ENCODE measurements around the gene JPH3. TPM values are rescaled to one million over a fixed set of nuclear protein-coding genes. Genes with fewer than 3 reads are reported as not detected.

Gene JPH3
- total RNA-seq, 1 experiment from 2014 or later = 32.7 TPM

DNA sequence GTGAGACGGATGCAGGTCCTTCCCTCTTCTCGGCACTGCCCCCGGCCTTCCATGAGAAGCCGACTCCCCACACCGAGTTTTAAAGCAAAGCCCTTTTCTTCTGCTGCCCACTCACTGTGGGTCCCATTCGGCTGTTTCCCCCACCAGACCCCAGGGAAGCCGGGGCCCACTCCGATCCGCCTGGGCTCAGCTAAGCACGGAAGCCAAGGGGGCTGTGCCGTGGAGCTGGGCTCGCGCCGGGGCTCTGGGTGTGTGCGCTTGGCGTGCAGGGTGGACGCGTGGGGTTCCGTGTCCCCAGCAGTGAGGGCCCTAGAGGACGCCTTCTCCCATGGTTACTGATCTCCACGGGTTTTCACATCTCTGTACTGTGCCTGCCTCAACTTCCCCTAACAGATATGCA is 94.9 kb downstream of the JPH3 start:
- Histone ChIP-seq H3K79me1 (ENCODE audit: insufficient read depth, low read depth, low read length, poor library complexity, severe bottlenecking) (no peaks in the 10 kb centered on the region), H2BK20ac (ENCODE audit: low read depth, low read length, poor library complexity, severe bottlenecking) (no peak overlapping the region), H2BK5ac (ENCODE audit: insufficient read length, low read length) (no peak overlapping the region), H3K9ac (ENCODE audit: extremely low read depth, insufficient read length, low read length) (no peak overlapping the region), H3K4me2 (ENCODE audit: insufficient read depth, insufficient read length, low read length) (no peak overlapping the region), H4K5ac (ENCODE audit: insufficient read length, low read depth, low read length) (no peak overlapping the region), H3K79me2 (ENCODE audit: insufficient read depth, low read length) (no peaks in the 10 kb centered on the region), H3K27ac (ENCODE audit: insufficient read length, low read depth, low read length) (no peak overlapping the region), H3K56ac (ENCODE audit: insufficient read length, low read depth, low read length) (no peak overlapping the region), H2AFZ (ENCODE audit: low read length) (no peak overlapping the region), H2AK5ac (ENCODE audit: insufficient read length, low read length) (no peak overlapping the region), H4K91ac (ENCODE audit: insufficient read length, low read depth, low read length) (no peak overlapping the region), H4K20me1 (ENCODE audit: control insufficient read depth, insufficient read depth, insufficient read length) (no peaks in the 10 kb centered on the region), H2BK12ac (ENCODE audit: insufficient read length, low read depth, low read length) (no peak overlapping the region), H3K23ac (ENCODE audit: insufficient read length, low read depth, low read length) (no peak overlapping the region), H3K23me2 (ENCODE audit: insufficient read length, low read depth, low read length, poor library complexity, severe bottlenecking) (no peaks in the 10 kb centered on the region), H2BK15ac (ENCODE audit: low read depth, low read length) (no peak overlapping the region), H3K18ac (ENCODE audit: insufficient read length, low read depth, low read length) (no peak overlapping the region), H2BK120ac (ENCODE audit: low read depth, low read length, poor library complexity, severe bottlenecking) (no peak overlapping the region), H3K9me3 (ENCODE audit: control insufficient read depth, low read depth, low read length) (no peaks in the 10 kb centered on the region), H3K4ac (ENCODE audit: low read depth, low read length) (no peak overlapping the region), H3K27me3 (ENCODE audit: insufficient read depth, low read length) (no peaks in the 10 kb centered on the region), H3K4me1 (ENCODE audit: insufficient read depth, low read length) (no peaks in the 10 kb centered on the region), H3K14ac (ENCODE audit: insufficient read depth, low read length) (no peak overlapping the region; the same call in 1 of the 2 replicates), H3T11ph (ENCODE audit: low read length) (no peak overlapping the region), H4K8ac (replicated peaks; ENCODE audit: insufficient read length, low read depth, low read length) (no peak overlapping the region)
- no peak for DNase-seq
- Mint-ChIP-seq H3K36me3 (ENCODE audit: insufficient read depth in 1 of 3, low read depth in 3 of 3) (peaks cover 9 to 63% (median 57%) of the 10 kb centered on the region in 3 experiments; a peak in 6 of 7 replicates), H3K9me3 (no peaks in the 10 kb centered on the region), H3K4me3 (no peak overlapping the region), H3K27ac (no peak overlapping the region), H3K27me3 (ENCODE audit: low read depth) (peaks cover 1% of the 10 kb centered on the region; the same call in 1 of the 2 replicates), H3K4me1 (no peaks in the 10 kb centered on the region)
- WGBS (ENCODE audit: extremely low coverage, insufficient read length, low lambda C conversion rate) = no CpG with 5 or more reads among the region's 21 CpGs
- TF ChIP-seq, protein P1, sequence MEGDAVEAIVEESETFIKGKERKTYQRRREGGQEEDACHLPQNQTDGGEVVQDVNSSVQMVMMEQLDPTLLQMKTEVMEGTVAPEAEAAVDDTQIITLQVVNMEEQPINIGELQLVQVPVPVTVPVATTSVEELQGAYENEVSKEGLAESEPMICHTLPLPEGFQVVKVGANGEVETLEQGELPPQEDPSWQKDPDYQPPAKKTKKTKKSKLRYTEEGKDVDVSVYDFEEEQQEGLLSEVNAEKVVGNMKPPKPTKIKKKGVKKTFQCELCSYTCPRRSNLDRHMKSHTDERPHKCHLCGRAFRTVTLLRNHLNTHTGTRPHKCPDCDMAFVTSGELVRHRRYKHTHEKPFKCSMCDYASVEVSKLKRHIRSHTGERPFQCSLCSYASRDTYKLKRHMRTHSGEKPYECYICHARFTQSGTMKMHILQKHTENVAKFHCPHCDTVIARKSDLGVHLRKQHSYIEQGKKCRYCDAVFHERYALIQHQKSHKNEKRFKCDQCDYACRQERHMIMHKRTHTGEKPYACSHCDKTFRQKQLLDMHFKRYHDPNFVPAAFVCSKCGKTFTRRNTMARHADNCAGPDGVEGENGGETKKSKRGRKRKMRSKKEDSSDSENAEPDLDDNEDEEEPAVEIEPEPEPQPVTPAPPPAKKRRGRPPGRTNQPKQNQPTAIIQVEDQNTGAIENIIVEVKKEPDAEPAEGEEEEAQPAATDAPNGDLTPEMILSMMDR (conservative IDR thresholded peaks at IDR 0.05) = no peak

Data from H9 (cell line).